WTC11 (cell line): Measurements from ENCODE around the gene SGMS1. TPM values are rescaled to one million over a fixed set of nuclear protein-coding genes. Genes with fewer than 3 reads are reported as not detected.

Experiments
- ATAC-seq: fragments of 200-7000 bp; cut with Tn5 transposase; 2 replicates; pipeline ENCODE4 v1.10.0; 2021; ENCODE audit warnings: mild to moderate bottlenecking, moderate library complexity
- CTCF ChIA-PET: fragments of 300-600 bp; sonication (Branson Sonifier 250); formaldehyde crosslinking; loops from one replicate; lab custom pipeline; 2021; ENCODE audit warnings: antibody characterized with exemption; lab: Charles Lee
- POLR2A ChIA-PET: fragments of 350-600 bp; sonication (Branson Sonifier 250); formaldehyde crosslinking; loops from one replicate; lab custom pipeline; 2021; ENCODE audit warnings: antibody characterized with exemption; lab: Charles Lee
- DNase-seq: peaks from one replicate; pipeline ENCODE4 v3.0.0; 2021; ENCODE audit warnings: low spot score
- H3K27ac Mint-ChIP-seq: 2 replicates; pipeline ENCODE4 v1.8.0; 2021; ENCODE audit warnings: mixed read lengths
- H3K27me3 Mint-ChIP-seq: 2 replicates; pipeline ENCODE4 v1.8.0; 2021; ENCODE audit warnings: low read depth, mild to moderate bottlenecking, moderate library complexity, mixed read lengths
- H3K36me3 Mint-ChIP-seq: 2 replicates; pipeline ENCODE4 v1.8.0; 2021; ENCODE audit warnings: mixed read lengths
- H3K4me1 Mint-ChIP-seq: 2 replicates; pipeline ENCODE4 v1.8.0; 2022; ENCODE audit warnings: mixed read lengths
- H3K4me3 Mint-ChIP-seq: 2 replicates; pipeline ENCODE4 v1.8.0; 2021; ENCODE audit warnings: mild to moderate bottlenecking, moderate library complexity, mixed read lengths
- H3K9me3 Mint-ChIP-seq: 2 replicates; pipeline ENCODE4 v1.8.0; 2021; ENCODE audit warnings: mixed read lengths
- AR ChIP-seq: fragments of 250-450 bp; sonication (Bioruptor Pico); IDR thresholded peaks from 2 replicates; pipeline ENCODE4 v1.9.0; 2021; ENCODE audit warnings: mild to moderate bottlenecking
- CREB1 ChIP-seq: sonication (generic); formaldehyde crosslinking; IDR thresholded peaks from 2 replicates; pipeline ENCODE4 v1.8.0; 2023; ENCODE audit warnings: mild to moderate bottlenecking, missing genetic modification reagents
- CTCF ChIP-seq: fragments of 200-600 bp; IDR thresholded peaks from 2 replicates; pipeline ENCODE4 v1.8.0; 2022; ENCODE audit warnings: antibody characterized with exemption
- E2F1 ChIP-seq: sonication (generic); formaldehyde crosslinking; IDR thresholded peaks from 2 replicates; pipeline ENCODE4 v1.8.0; 2022; ENCODE audit warnings: mild to moderate bottlenecking, missing genetic modification reagents
- EMX1 ChIP-seq: fragments of 250-450 bp; sonication (Bioruptor Pico); IDR thresholded peaks from 2 replicates; pipeline ENCODE4 v1.8.0; 2021; ENCODE audit warnings: mild to moderate bottlenecking
- ESRRA ChIP-seq: sonication (generic); formaldehyde crosslinking; IDR thresholded peaks from 2 replicates; pipeline ENCODE4 v1.8.1; 2022; ENCODE audit warnings: mild to moderate bottlenecking, missing genetic modification reagents, borderline replicate concordance
- ETV6 ChIP-seq: sonication (generic); formaldehyde crosslinking; IDR thresholded peaks from 2 replicates; pipeline ENCODE4 v1.8.1; 2022; ENCODE audit warnings: mild to moderate bottlenecking, missing genetic modification reagents
- FOXJ3 ChIP-seq: sonication (generic); formaldehyde crosslinking; IDR thresholded peaks from 2 replicates; pipeline ENCODE4 v1.9.0; 2021; ENCODE audit warnings: missing genetic modification reagents, mild to moderate bottlenecking, borderline replicate concordance
- FOXK1 ChIP-seq: sonication (generic); formaldehyde crosslinking; IDR thresholded peaks from 2 replicates; pipeline ENCODE4 v1.8.0; 2022; ENCODE audit warnings: mild to moderate bottlenecking, moderate library complexity, missing genetic modification reagents
- GRHL2 ChIP-seq: fragments of 250-450 bp; sonication (Bioruptor Pico); IDR thresholded peaks from 2 replicates; pipeline ENCODE4 v1.8.0; 2022; ENCODE audit warnings: mild to moderate bottlenecking, moderate library complexity; ENCODE audit not compliant: insufficient replicate concordance, severe bottlenecking
- IRF2 ChIP-seq: sonication (generic); formaldehyde crosslinking; IDR thresholded peaks from 2 replicates; pipeline ENCODE4 v1.8.0; 2022; ENCODE audit warnings: low read depth, missing genetic modification reagents, borderline replicate concordance
- KAT7 ChIP-seq: sonication (generic); formaldehyde crosslinking; IDR thresholded peaks from 2 replicates; pipeline ENCODE4 v1.8.1; 2023; ENCODE audit warnings: missing genetic modification reagents, mild to moderate bottlenecking, borderline replicate concordance
- NFYB ChIP-seq: sonication (generic); formaldehyde crosslinking; conservative IDR thresholded peaks from 2 replicates; pipeline ENCODE4 v1.8.0; 2022; ENCODE audit warnings: low read depth, missing genetic modification reagents
- OVOL2 ChIP-seq: fragments of 250-450 bp; sonication (Bioruptor Pico); IDR thresholded peaks from 2 replicates; pipeline ENCODE4 v1.9.0; 2021; ENCODE audit warnings: mild to moderate bottlenecking, borderline replicate concordance
- SP1 ChIP-seq: sonication (generic); formaldehyde crosslinking; conservative IDR thresholded peaks from 2 replicates; pipeline ENCODE4 v1.8.1; 2022; ENCODE audit warnings: missing genetic modification reagents
- TEAD1 ChIP-seq: sonication (generic); formaldehyde crosslinking; IDR thresholded peaks from 2 replicates; pipeline ENCODE4 v1.8.0; 2022; ENCODE audit warnings: mild to moderate bottlenecking, missing genetic modification reagents
- ZMAT4 ChIP-seq: fragments of 250-450 bp; sonication (Bioruptor Pico); IDR thresholded peaks from 2 replicates; pipeline ENCODE4 v1.9.0; 2021; ENCODE audit warnings: mild to moderate bottlenecking
- ZNF317 ChIP-seq: sonication (generic); formaldehyde crosslinking; IDR thresholded peaks from 2 replicates; pipeline ENCODE4 v1.8.1; 2023; ENCODE audit warnings: low read depth, mild to moderate bottlenecking, moderate library complexity, missing genetic modification reagents, borderline replicate concordance
- ZNF423 ChIP-seq: fragments of 250-450 bp; sonication (Bioruptor Pico); IDR thresholded peaks from 2 replicates; pipeline ENCODE4 v2.1.2; 2022; ENCODE audit warnings: mild to moderate bottlenecking, moderate library complexity
- ZSCAN18 ChIP-seq: fragments of 250-450 bp; sonication (Bioruptor Pico); IDR thresholded peaks from 2 replicates; pipeline ENCODE4 v2.1.2; 2022; ENCODE audit warnings: mild to moderate bottlenecking, moderate library complexity
- total RNA-seq: library from RNA; stranded (reverse); gene quantifications from 3 replicates; pipeline ENCODE4 v1.2.3, GENCODE V29; 2021
- TF ChIP-seq, protein P1 (sequence below): sonication (generic); formaldehyde crosslinking; IDR thresholded peaks from 2 replicates; pipeline ENCODE4 v1.8.0; 2022; ENCODE audit warnings: missing genetic modification reagents
- TF ChIP-seq, protein P2 (sequence below): sonication (generic); formaldehyde crosslinking; IDR thresholded peaks from 2 replicates; pipeline ENCODE4 v1.8.1; 2022; ENCODE audit warnings: low read depth, missing genetic modification reagents, borderline replicate concordance

SGMS1 gene
- total RNA-seq, 1 experiment from 2014 or later = 13.2 TPM

- ATAC-seq = no peak
- no peak for DNase-seq
- Mint-ChIP-seq H3K36me3 (peaks cover 16% of the 10 kb centered on the region), H3K4me3 (no peak overlapping the region), H3K9me3 (peaks cover 20% of the 10 kb centered on the region), H3K27ac (no peak overlapping the region), H3K4me1 (peaks cover 15% of the 10 kb centered on the region), H3K27me3 (no peaks in the 10 kb centered on the region)
- POLR2A ChIA-PET = interaction anchor here (0.6 kb wide), 1 partner anchor 24 kb away, joined by 6 read pairs; no protein-coding TSS in a partner anchor
- CTCF ChIA-PET = no interaction called here
- no peak for TF ChIP-seq GRHL2 (CRISPR knock-in tag)
- TF ChIP-seq, protein P1, sequence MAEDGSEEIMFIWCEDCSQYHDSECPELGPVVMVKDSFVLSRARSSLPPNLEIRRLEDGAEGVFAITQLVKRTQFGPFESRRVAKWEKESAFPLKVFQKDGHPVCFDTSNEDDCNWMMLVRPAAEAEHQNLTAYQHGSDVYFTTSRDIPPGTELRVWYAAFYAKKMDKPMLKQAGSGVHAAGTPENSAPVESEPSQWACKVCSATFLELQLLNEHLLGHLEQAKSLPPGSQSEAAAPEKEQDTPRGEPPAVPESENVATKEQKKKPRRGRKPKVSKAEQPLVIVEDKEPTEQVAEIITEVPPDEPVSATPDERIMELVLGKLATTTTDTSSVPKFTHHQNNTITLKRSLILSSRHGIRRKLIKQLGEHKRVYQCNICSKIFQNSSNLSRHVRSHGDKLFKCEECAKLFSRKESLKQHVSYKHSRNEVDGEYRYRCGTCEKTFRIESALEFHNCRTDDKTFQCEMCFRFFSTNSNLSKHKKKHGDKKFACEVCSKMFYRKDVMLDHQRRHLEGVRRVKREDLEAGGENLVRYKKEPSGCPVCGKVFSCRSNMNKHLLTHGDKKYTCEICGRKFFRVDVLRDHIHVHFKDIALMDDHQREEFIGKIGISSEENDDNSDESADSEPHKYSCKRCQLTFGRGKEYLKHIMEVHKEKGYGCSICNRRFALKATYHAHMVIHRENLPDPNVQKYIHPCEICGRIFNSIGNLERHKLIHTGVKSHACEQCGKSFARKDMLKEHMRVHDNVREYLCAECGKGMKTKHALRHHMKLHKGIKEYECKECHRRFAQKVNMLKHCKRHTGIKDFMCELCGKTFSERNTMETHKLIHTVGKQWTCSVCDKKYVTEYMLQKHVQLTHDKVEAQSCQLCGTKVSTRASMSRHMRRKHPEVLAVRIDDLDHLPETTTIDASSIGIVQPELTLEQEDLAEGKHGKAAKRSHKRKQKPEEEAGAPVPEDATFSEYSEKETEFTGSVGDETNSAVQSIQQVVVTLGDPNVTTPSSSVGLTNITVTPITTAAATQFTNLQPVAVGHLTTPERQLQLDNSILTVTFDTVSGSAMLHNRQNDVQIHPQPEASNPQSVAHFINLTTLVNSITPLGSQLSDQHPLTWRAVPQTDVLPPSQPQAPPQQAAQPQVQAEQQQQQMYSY = no peak
- no peak for TF ChIP-seq CREB1 (CRISPR knock-in tag)
- no peak for TF ChIP-seq SP1 (CRISPR knock-in tag)
- no peak for TF ChIP-seq NFYB (CRISPR knock-in tag)
- TF ChIP-seq EMX1 (CRISPR knock-in tag) = no peak
Observed at GRCh38 chr10:50477287-50478203, 146.2 kb downstream of the SGMS1 start.

DNA sequence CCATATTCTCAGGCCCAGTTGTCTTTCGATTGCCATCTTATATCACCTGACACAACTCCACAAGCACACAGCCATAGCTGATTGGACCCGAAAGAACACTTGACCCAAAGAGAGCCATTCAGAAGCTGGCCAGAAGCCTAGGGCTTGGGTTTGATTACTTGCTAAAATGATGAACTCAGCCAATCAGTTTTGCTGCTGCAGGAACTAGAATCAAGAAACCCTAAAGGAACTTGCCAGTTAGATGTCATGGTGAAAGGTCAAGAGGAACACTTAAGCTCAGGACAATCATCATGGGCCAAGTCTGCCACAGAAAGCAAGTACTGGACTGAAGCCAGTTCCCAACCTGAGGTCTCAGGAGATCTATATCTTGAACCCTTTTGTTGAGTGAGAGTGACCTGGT lies 150.0 kb downstream of the SGMS1 start:
- CTCF ChIA-PET = no interaction called here
- H3K27me3 Mint-ChIP-seq = no peaks in the 10 kb centered on the region
- peaks cover 45% of the 10 kb centered on the region for H3K4me1 Mint-ChIP-seq
- H3K9me3 Mint-ChIP-seq = peaks cover 16% of the 10 kb centered on the region
- no peak overlapping the region for H3K4me3 Mint-ChIP-seq
- DNase-seq (no peak), ATAC-seq (no peak)
- H3K27ac Mint-ChIP-seq = no peak overlapping the region
- POLR2A ChIA-PET = no interaction called here
- H3K36me3 Mint-ChIP-seq = peaks cover 16% of the 10 kb centered on the region
- TF ChIP-seq E2F1 (CRISPR knock-in tag) (no peak), ZMAT4 (CRISPR knock-in tag) (no peak), KAT7 (CRISPR knock-in tag) (no peak), ESRRA (CRISPR knock-in tag) (no peak), ZSCAN18 (CRISPR knock-in tag) (no peak), AR (CRISPR knock-in tag) (no peak), FOXJ3 (no peak), CTCF (no peak), OVOL2 (no peak), ZNF317 (no peak), ZNF423 (no peak), ETV6 (no peak), TEAD1 (CRISPR knock-in tag) (no peak), IRF2 (CRISPR knock-in tag) (no peak), FOXK1 (CRISPR knock-in tag) (no peak)
- TF ChIP-seq, protein P2, sequence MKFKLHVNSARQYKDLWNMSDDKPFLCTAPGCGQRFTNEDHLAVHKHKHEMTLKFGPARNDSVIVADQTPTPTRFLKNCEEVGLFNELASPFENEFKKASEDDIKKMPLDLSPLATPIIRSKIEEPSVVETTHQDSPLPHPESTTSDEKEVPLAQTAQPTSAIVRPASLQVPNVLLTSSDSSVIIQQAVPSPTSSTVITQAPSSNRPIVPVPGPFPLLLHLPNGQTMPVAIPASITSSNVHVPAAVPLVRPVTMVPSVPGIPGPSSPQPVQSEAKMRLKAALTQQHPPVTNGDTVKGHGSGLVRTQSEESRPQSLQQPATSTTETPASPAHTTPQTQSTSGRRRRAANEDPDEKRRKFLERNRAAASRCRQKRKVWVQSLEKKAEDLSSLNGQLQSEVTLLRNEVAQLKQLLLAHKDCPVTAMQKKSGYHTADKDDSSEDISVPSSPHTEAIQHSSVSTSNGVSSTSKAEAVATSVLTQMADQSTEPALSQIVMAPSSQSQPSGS (CRISPR knock-in tag) = no peak
